GM12873 (cell line): ENCODE data around the gene SLC36A1.

ENCODE experiments used
- TF ChIP-seq, protein P1 (sequence below): IDR thresholded peaks from 2 replicates; pipeline ENCODE4 v1.5.1; 2012; ENCODE audit warnings: low read depth, mild to moderate bottlenecking, moderate library complexity, low read length, control low read depth; ENCODE audit not compliant: insufficient read depth; ENCODE audit errors: missing control alignments

SLC36A1 gene

DNA sequence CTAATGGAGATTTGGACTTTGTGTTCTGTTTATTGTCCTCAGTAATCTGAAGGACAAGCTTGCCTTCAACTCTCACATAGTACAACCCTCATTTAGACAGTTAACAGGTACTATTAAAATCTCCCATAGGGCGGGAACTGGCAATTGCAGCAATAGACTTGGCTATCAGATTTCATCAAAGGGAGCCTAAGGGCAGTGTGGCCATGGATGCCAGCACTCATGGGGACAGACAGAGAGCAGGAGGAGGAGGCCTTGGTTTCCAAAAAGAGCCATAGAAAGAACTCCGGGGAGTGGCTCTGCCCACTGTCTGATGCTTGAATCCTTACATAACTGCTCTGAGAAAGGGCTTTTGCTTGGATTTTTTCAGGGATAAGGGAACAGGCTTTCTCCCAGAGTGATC is 6.8 kb downstream of the SLC36A1 start:
- TF ChIP-seq, protein P1, sequence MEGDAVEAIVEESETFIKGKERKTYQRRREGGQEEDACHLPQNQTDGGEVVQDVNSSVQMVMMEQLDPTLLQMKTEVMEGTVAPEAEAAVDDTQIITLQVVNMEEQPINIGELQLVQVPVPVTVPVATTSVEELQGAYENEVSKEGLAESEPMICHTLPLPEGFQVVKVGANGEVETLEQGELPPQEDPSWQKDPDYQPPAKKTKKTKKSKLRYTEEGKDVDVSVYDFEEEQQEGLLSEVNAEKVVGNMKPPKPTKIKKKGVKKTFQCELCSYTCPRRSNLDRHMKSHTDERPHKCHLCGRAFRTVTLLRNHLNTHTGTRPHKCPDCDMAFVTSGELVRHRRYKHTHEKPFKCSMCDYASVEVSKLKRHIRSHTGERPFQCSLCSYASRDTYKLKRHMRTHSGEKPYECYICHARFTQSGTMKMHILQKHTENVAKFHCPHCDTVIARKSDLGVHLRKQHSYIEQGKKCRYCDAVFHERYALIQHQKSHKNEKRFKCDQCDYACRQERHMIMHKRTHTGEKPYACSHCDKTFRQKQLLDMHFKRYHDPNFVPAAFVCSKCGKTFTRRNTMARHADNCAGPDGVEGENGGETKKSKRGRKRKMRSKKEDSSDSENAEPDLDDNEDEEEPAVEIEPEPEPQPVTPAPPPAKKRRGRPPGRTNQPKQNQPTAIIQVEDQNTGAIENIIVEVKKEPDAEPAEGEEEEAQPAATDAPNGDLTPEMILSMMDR: no peak

DNA sequence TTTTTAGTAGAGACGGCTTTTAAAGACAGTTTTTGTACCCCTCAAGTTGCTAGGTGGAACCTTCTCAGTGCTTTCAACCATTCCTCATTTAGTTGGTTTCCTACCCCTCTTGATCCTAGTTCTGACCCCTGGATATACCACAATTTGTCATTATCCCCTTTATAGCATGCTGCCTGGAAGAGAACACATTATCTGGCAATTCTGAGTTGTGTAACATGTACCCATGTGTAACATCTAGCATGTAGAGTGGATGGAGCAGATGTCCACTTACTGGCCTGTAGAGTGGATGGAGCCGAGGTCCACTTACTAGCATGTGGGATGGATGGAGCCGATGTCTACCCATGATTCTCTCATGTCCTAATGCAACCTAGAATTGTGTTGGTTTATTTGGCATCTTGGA is 7.5 kb downstream of the SLC36A1 start:
- TF ChIP-seq, protein P1: no peak

DNA sequence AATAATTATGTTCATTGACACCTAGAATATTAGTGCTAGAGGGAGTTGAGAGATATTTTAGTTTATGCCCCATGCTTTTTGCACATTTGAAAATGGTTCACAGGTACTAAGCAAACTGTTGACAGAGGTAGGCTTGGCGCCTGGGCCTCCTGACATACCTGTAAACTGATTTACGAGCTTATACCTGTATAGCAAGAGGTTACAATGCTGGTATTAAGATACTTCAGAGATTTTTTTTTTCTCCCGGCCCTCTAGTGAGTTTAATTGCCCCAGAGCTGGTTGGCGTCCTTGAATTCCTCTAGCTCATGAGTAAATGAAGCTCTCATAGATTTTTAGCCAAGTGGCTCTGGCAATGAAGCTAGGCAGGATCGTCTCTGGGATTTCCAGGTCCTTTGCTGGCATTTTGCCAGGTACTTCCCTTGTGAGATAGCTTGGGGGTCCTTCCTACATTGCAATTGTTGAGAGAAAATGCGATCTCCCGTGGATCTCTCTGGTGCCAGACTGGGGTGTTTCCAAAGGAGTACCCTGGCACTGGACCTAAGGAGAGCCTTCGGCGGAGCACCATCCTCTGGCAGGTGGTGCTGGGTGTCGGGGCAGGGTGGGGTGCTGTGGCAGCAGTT is 9.0 kb downstream of the SLC36A1 start:
- TF ChIP-seq, protein P1: no peak

DNA sequence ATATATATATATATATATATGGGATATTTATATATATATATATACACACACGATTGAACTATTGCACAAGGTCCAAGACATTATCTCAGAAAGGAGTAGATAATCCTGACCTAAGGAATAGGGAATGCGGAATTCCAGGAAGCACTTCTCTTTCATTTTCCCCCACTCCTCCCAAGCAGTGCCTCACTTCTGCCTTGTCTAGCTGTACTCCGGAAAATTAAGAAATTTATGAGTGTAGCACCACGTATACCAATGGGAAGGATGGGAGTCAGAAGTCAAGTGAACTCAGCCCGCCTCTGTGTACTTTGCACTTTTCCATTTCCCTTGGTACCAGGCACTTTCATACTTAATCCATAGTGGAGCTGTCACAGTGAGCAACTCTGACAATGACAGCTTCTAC is 10.9 kb downstream of the SLC36A1 start:
- TF ChIP-seq, protein P1: no peak

DNA sequence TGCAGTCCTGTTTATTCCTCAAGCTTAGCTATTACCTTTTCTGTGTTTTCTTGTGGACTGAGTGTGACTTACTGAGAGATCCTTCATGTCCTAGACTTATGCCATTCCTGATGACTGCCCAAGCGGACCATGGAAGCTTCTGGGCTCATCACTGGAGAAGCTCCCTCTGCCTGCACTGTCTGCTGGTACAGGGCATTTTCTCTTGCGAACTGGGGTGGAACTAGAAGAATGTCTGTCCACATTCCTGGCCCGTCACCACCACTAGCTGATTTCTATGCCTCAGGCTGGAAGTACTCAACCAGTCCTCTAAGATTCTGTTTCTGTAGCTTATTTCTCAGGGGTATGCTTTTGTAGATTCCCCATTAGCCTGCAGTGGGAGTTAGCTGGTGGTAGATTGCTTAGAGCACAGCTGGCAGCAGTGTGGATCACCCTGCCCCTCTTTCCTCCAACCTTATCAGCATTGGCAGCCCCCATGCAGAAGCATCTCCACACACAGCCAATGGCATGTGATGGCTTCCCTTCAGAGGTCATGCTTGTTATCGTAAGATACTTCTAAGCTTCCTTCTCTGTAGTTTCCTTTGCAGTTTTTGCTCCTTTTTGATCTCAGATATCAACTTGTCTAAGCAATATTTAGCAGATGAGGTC is 12.4 kb downstream of the SLC36A1 start:
- TF ChIP-seq, protein P1: no peak

DNA sequence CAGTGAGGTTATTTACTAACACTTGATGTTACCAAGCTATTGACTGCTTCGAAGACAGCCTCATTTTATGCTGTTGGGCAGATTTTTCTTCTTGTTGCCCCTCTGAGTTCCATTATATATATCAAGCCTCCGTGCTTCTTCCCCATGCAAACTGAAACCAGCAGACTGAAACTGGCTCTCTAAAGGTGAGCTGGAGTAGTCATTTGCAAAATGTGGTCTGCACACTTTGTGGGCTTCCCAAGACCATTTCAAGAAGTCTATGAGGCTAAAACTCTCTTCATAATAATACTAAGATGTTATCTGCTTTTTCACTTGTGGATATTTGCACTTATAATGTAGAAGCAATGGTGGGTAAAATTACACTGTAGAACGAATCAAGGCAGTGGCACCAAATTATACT is 13.9 kb downstream of the SLC36A1 start:
- TF ChIP-seq, protein P1: no peak

DNA sequence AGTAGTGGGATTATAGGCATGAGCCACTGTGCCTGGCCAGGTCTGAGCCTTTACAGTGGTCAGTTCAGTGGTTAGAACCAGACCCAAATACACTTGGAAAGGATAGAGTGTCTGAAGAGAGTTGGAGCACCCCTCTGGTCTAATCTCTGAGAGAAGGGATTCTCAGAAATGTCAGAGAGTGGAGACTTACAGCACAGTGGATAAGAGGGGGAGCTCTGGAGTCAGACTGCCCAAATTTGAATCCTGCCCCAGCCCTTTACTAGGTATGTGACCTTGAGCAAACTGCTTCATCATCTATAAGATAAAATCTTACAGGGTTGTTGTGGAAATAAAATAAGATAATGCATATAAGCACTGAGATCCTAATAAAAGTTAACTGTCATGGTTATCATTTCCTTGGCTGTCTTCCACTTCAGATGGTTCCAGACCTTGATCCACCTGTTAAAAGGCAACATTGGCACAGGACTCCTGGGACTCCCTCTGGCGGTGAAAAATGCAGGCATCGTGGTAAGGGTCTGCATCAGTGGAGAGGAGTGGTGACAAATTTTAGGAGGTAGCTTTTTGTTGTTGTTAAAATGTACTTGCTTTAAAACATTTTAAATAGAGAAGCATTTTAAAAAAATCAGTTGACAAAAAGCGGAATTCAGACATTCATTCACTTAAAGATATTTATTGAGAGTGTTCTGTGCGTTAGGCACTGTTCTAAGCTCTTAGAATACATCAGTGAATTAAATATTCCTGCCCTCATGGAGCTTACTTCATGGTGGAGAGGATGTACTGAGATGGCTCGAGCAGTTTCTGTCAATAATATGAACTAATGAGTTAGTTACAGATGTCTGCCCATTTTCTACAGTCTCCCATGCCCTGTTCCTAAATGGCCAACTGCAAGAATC is 16.0 kb downstream of the SLC36A1 start:
- TF ChIP-seq, protein P1: no peak
